K562 (cell line): ENCODE results near the gene IMPG2. TPM values are rescaled to one million over a fixed set of nuclear protein-coding genes. Genes with fewer than 3 reads are reported as not detected.

Source experiments
- ATAC-seq: fragments of 200-7000 bp; cut with Tn5 transposase; 3 replicates; pipeline ENCODE4 v1.9.1; 2020; ENCODE audit warnings: moderate library complexity
- BruUV-seq: library from RNA; stranded (reverse); fragments of 400-500 nt; replicated peaks from 2 replicates; lab custom pipeline; 2021; lab: Mats Ljungman, UMichigan
- CTCF ChIA-PET: fragments of 300-600 bp; formaldehyde crosslinking; extraction: SDS; loops from one replicate; lab custom pipeline; 2021; ENCODE audit warnings: low intra/inter-chr PET ratio; lab: Yijun Ruan, JAX
- POLR2A ChIA-PET: fragments of 300-600, 350-650 bp; sonication (Branson Sonifier 250); formaldehyde crosslinking; extraction: SDS; loops from one replicate; lab custom pipeline; 2021; ENCODE audit warnings: antibody characterized with exemption, inconsistent platforms; lab: Yijun Ruan, JAX
- DNase-seq, 4 experiments: peaks; one replicate each; pipeline versions ENCODE4 v3.0.0 to v3.0.0-alpha.2; 2011 to 2018; ENCODE audit warnings: low spot score in 3 of 4, mixed read lengths in 3 of 4; ENCODE audit errors: extremely low read depth in 1 of 4
- FAIRE-seq: peaks from 2 replicates; lab custom pipeline; 2011; peaks lifted over from hg19 to GRCh38; lab: Jason Lieb, UNC
- H2AFZ ChIP-seq: 2 replicates; pipeline ENCODE4 v1.6.0; 2011; ENCODE audit warnings: low read depth, low read length, control low read depth, inconsistent platforms
- H3K27ac ChIP-seq: fragments of 200-600 bp; 3 replicates; pipeline ENCODE4 v1.8.0; 2011; ENCODE audit warnings: low read depth, mild to moderate bottlenecking, control low read depth, inconsistent platforms, low read length, moderate library complexity, mixed read lengths; ENCODE audit errors: extremely low read depth
- H3K27me3 ChIP-seq, 2 experiments: fragments of 300-600 bp in 1 of 2; 2 replicates in 1 of 2; 3 replicates in 1 of 2; pipeline versions ENCODE4 v1.6.0 to v1.8.0; 2011; ENCODE audit warnings: inconsistent platforms in 2 of 2, low read length in 2 of 2, mild to moderate bottlenecking in 1 of 2, mixed read lengths in 1 of 2, moderate library complexity in 1 of 2; ENCODE audit not compliant: control insufficient read depth in 2 of 2, insufficient read depth in 2 of 2
- H3K36me3 ChIP-seq: fragments of 300-600 bp; 3 replicates; pipeline ENCODE4 v1.8.0; 2011; ENCODE audit warnings: mild to moderate bottlenecking, low read length, inconsistent platforms; ENCODE audit not compliant: control insufficient read depth, insufficient read depth
- H3K4me1 ChIP-seq, 2 experiments: fragments of 200-600 bp in 1 of 2; replicated peaks in 1 of 2; 2 replicates in 1 of 2; 3 replicates in 1 of 2; pipeline versions ENCODE4 v1.5.1 to v1.8.0; 2011; ENCODE audit warnings: inconsistent platforms in 2 of 2, low read length in 2 of 2, mild to moderate bottlenecking in 1 of 2, mixed read lengths in 1 of 2, moderate library complexity in 1 of 2; ENCODE audit not compliant: control insufficient read depth in 2 of 2, insufficient read depth in 2 of 2
- H3K4me2 ChIP-seq: 2 replicates; pipeline ENCODE4 v1.6.1; 2011; ENCODE audit warnings: low read length, control low read depth, inconsistent platforms, mixed read lengths; ENCODE audit not compliant: insufficient read depth
- H3K4me3 ChIP-seq: fragments of 200-600 bp; sonication (generic), shearing (Covaris generic); 2 replicates; pipeline ENCODE4 v1.5.1; 2016; ENCODE audit warnings: control low read depth, inconsistent platforms
- H3K79me2 ChIP-seq: fragments of 200-600 bp; 3 replicates; pipeline ENCODE4 v1.8.0; 2011; ENCODE audit warnings: low read length, inconsistent platforms; ENCODE audit not compliant: control insufficient read depth, insufficient read depth
- H3K9ac ChIP-seq, 2 experiments: 2 replicates each; pipeline versions ENCODE4 v1.6.0 to v1.6.1; 2011; ENCODE audit warnings: low read depth in 2 of 2, low read length in 2 of 2, control low read depth in 1 of 2, inconsistent platforms in 1 of 2, mild to moderate bottlenecking in 1 of 2, mixed read lengths in 1 of 2; ENCODE audit not compliant: insufficient read depth in 1 of 2
- H3K9me1 ChIP-seq: one replicate; pipeline ENCODE4 v1.6.0; 2011; ENCODE audit warnings: inconsistent platforms, mild to moderate bottlenecking, low read length, moderate library complexity; ENCODE audit not compliant: control insufficient read depth, insufficient read depth
- H3K9me3 ChIP-seq: replicated peaks from 2 replicates; pipeline ENCODE4 v1.5.1; 2011; ENCODE audit warnings: low read depth, low read length, inconsistent platforms; ENCODE audit not compliant: control insufficient read depth, insufficient read depth
- H4K20me1 ChIP-seq: replicated peaks from 2 replicates; pipeline ENCODE4 v1.6.1; 2011; ENCODE audit warnings: low read length, inconsistent platforms, mixed read lengths; ENCODE audit not compliant: control insufficient read depth, insufficient read depth
- FOXM1 ChIP-seq, 2 experiments: fragments of 450-650 bp in 1 of 2; sonication (generic) in 1 of 2; formaldehyde crosslinking in 1 of 2; IDR thresholded peaks; 2 replicates each; pipeline versions ENCODE4 v1.6.1 to v1.9.0; 2017 to 2022; ENCODE audit warnings: low read depth in 2 of 2, mild to moderate bottlenecking in 2 of 2, missing genetic modification reagents in 1 of 2, moderate library complexity in 1 of 2
- ILF3 ChIP-seq: fragments of 450-650 bp; IDR thresholded peaks from 2 replicates; pipeline ENCODE4 v1.6.1; 2018; ENCODE audit warnings: antibody characterized with exemption, mild to moderate bottlenecking, moderate library complexity, borderline replicate concordance
- SMAD1 ChIP-seq: fragments of 150-350 bp; IDR thresholded peaks from 2 replicates; pipeline ENCODE4 v1.6.1; 2014; ENCODE audit warnings: low read length, low read depth; ENCODE audit not compliant: partially characterized antibody
- TFAP4 ChIP-seq: sonication (generic); formaldehyde crosslinking; IDR thresholded peaks from 2 replicates; pipeline ENCODE4 v1.8.0; 2022; ENCODE audit warnings: missing genetic modification reagents, mild to moderate bottlenecking, moderate library complexity, borderline replicate concordance
- WHSC1 ChIP-seq: IDR thresholded peaks from one replicate; pipeline ENCODE4 v1.6.1; 2012; ENCODE audit warnings: low read length, control low read depth, inconsistent platforms
- ZNF143 ChIP-seq: sonication (generic); formaldehyde crosslinking; IDR thresholded peaks from 2 replicates; pipeline ENCODE4 v1.9.0; 2022; ENCODE audit warnings: mild to moderate bottlenecking, missing genetic modification reagents
- ZNF551 ChIP-seq: fragments of 250-450 bp; sonication (Bioruptor Pico); IDR thresholded peaks from 2 replicates; pipeline ENCODE4 v1.5.0; 2021; ENCODE audit warnings: mild to moderate bottlenecking, moderate library complexity
- ZNF644 ChIP-seq: fragments of 200-800 bp; sonication (Bioruptor generic); IDR thresholded peaks from 2 replicates; pipeline ENCODE4 v1.6.1; 2016; ENCODE audit warnings: low read depth, missing genetic modification characterization, missing compliant biosample characterization
- ZNF780A ChIP-seq: fragments of 250-450 bp; sonication (Bioruptor Pico); IDR thresholded peaks from 2 replicates; pipeline ENCODE4 v1.5.0; 2021; ENCODE audit warnings: mild to moderate bottlenecking
- in situ Hi-C: fragments of 300-500 bp; cut with MboI; formaldehyde crosslinking; loops from 4 replicates; pipeline ENCODE4 v1.15.0; 2018; ENCODE audit warnings: inconsistent platforms, mixed read lengths
- intact Hi-C: fragments of 100-400 bp; cut with micrococcal nuclease; formaldehyde crosslinking; loops from 2 replicates; pipeline ENCODE4 v1.14.2; 2022
- polyA plus RNA-seq, 8 experiments: library from polyadenylated mRNA; depleted of rRNA in 4 of 8; stranded (reverse) in 5 of 8; unstranded in 3 of 8; fragments of >200 nt; fragmentation: Nextera tagmentation in 2 of 8; fragmentation: Illumina TruSeq in 1 of 8; extraction: Ambion mirVana in 2 of 8; extraction: Trizol in 1 of 8; gene quantifications; 2 replicates each; pipeline versions ENCODE4 v1.2.1 to v1.2.3, GENCODE V29; 2011 to 2014; ENCODE audit warnings: inconsistent platforms in 1 of 8, missing spikeins in 1 of 8
- total RNA-seq, 7 experiments: library from RNA; depleted of rRNA in 6 of 7; stranded (reverse); fragments of >200 nt in 6 of 7; fragmentation: Illumina TruSeq in 2 of 7; extraction: Trizol in 2 of 7; gene quantifications; 2 replicates each; pipeline versions ENCODE4 v1.2.1 to v1.2.3, GENCODE V29; 2011 to 2021; ENCODE audit warnings: low replicate concordance in 1 of 7

Gene IMPG2
- total and polyA plus RNA-seq, 9 of the 15 experiments (the other 6 are each of a cell fraction or from before 2014, with no cell fraction given): 0.04 to 0.36 (median 0.09) TPM

GRCh38 chr3:101262393-101263240, 57.8 kb downstream of the IMPG2 start:
- Histone ChIP-seq H3K4me3 (no peak overlapping the region), H3K4me2 (no peak overlapping the region), H3K9me3 (no peaks in the 10 kb centered on the region), H2AFZ (no peak overlapping the region), H3K36me3 (no peaks in the 10 kb centered on the region), H3K79me2 (no peaks in the 10 kb centered on the region), H3K9me1 (no peaks in the 10 kb centered on the region), H3K27ac (no peak overlapping the region), H3K4me1 (no peaks in the 10 kb centered on the region), H3K27me3 (no peaks in the 10 kb centered on the region), H3K9ac (no peak overlapping the region), H4K20me1 (no peaks in the 10 kb centered on the region)
- no peak for TF ChIP-seq ZNF551 (CRISPR knock-in tag)
- TF ChIP-seq ZNF143 (CRISPR knock-in tag): no peak
- TF ChIP-seq ZNF780A (CRISPR knock-in tag): no peak
- no peak for TF ChIP-seq FOXM1 (IDR thresholded peaks at IDR 0.05; ENCODE audit: low read depth)
- no peak for TF ChIP-seq FOXM1 (CRISPR knock-in tag; IDR thresholded peaks at IDR 0.05; ENCODE audit: low read depth)
- no peak for TF ChIP-seq ILF3
- no peak for TF ChIP-seq SMAD1
- no peak for TF ChIP-seq TFAP4 (CRISPR knock-in tag)
- TF ChIP-seq WHSC1: no peak
- no peak for TF ChIP-seq ZNF644 (tag)
- CTCF ChIA-PET: no interaction called here
- no peak for DNase-seq
- FAIRE-seq: no peak
- BruUV-seq: no TSS peak
- ATAC-seq: no peak
- intact Hi-C loops: no loop called here
- POLR2A ChIA-PET: no interaction called here
- in situ Hi-C loops: no loop called here
